ENCODE measurements around the gene TMEM81. TPM values are rescaled to one million over a fixed set of nuclear protein-coding genes. Genes with fewer than 3 reads are reported as not detected.

TMEM81 gene, protein sequence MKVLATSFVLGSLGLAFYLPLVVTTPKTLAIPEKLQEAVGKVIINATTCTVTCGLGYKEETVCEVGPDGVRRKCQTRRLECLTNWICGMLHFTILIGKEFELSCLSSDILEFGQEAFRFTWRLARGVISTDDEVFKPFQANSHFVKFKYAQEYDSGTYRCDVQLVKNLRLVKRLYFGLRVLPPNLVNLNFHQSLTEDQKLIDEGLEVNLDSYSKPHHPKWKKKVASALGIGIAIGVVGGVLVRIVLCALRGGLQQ
- total RNA-seq (1 to 10 TPM; 2.1 to 3.6 (median 2.7) TPM), polyA plus RNA-seq (1 to 10 TPM in 1 of 3 donors, under 1 TPM in 1, not detected in 1; 0.92 to 1.8 TPM)

DNA sequence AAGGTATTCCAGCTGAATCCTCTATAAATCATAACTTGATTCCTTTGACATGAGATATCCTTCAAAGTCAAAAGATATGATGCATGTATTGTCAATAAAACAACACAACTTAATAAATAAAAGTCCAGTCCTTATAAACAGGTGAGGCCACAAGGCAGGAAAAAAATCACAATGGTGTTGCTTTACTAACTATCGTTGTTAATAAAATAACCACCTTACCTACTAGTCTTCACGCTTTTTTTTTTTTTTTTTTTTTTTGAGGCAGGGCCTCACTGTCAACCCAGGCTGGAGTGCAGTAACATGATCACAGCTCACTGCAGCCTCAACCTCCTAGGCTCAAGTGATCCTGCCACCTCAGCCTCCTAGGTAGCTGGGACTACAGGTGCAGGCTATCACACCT lies at the start of gene TMEM81:
TSS of gene TMEM81 (minus strand) at position 101 of the 400 bp plus-strand sequence. CDS start 140 bp downstream, outside the sequence.
- H3K4me1 ChIP-seq: no peaks in the 10 kb centered on the region
- 93 to 96% methylated on average over 2 of the region's 2 CpGs for WGBS, 2 donors
- H3K27me3 ChIP-seq: no peaks in the 10 kb centered on the region
- H3K36me3 ChIP-seq: peaks cover 0 to 67% (median 18%) of the 10 kb centered on the region in 4 donors
- no peak for DNase-seq
- TF ChIP-seq POLR2A (IDR thresholded peaks at IDR 0.05) (no peak), EP300 (IDR thresholded peaks at IDR 0.05) (no peak), POLR2AphosphoS5 (IDR thresholded peaks at IDR 0.05) (no peak)
- TF ChIP-seq, protein P1, sequence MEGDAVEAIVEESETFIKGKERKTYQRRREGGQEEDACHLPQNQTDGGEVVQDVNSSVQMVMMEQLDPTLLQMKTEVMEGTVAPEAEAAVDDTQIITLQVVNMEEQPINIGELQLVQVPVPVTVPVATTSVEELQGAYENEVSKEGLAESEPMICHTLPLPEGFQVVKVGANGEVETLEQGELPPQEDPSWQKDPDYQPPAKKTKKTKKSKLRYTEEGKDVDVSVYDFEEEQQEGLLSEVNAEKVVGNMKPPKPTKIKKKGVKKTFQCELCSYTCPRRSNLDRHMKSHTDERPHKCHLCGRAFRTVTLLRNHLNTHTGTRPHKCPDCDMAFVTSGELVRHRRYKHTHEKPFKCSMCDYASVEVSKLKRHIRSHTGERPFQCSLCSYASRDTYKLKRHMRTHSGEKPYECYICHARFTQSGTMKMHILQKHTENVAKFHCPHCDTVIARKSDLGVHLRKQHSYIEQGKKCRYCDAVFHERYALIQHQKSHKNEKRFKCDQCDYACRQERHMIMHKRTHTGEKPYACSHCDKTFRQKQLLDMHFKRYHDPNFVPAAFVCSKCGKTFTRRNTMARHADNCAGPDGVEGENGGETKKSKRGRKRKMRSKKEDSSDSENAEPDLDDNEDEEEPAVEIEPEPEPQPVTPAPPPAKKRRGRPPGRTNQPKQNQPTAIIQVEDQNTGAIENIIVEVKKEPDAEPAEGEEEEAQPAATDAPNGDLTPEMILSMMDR (IDR thresholded peaks at IDR 0.05): no peak
- H3K27ac ChIP-seq: no peak within 1 kb of the TSS
- no peak within 1 kb of the TSS for H3K4me3 ChIP-seq
- intact Hi-C loops (cut with DNase I): no loop called here
- no peaks in the 10 kb centered on the region for H3K9me3 ChIP-seq

DNA sequence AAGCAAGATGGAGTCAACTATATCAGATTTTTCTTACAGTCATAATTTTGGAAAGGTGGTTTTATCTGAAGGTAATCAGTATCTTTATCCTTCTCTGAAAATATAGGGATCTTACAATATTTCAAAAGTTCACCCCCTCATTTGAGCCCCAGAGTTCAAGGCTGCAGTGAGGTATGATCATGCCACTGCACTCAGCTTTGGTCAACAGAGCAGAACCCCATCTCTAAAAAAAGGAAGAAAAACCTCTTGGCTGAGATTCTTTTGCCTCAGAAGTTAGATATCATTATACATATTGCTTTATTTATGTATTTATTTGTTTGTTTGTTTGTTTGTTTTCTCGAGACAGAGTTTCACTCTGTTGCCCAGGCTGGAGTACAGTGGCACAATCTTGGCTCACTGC lies 49.0 kb upstream of the TMEM81 start:
- Histone ChIP-seq H3K27ac (no peak overlapping the region), H3K4me1 (no peaks in the 10 kb centered on the region), H3K4me3 (no peak overlapping the region), H3K36me3 (no peaks in the 10 kb centered on the region), H3K9me3 (no peaks in the 10 kb centered on the region), H3K27me3 (no peaks in the 10 kb centered on the region)
- 37 to 70% methylated on average over 1 of the region's 1 CpG for WGBS, 2 donors
- TF ChIP-seq, protein P1 (IDR thresholded peaks at IDR 0.05): no peak
- TF ChIP-seq EP300 (IDR thresholded peaks at IDR 0.05) (no peak), POLR2AphosphoS5 (IDR thresholded peaks at IDR 0.05) (no peak), POLR2A (IDR thresholded peaks at IDR 0.05) (no peak)
- intact Hi-C loops (cut with DNase I): no loop called here
- DNase-seq: no peak

DNA sequence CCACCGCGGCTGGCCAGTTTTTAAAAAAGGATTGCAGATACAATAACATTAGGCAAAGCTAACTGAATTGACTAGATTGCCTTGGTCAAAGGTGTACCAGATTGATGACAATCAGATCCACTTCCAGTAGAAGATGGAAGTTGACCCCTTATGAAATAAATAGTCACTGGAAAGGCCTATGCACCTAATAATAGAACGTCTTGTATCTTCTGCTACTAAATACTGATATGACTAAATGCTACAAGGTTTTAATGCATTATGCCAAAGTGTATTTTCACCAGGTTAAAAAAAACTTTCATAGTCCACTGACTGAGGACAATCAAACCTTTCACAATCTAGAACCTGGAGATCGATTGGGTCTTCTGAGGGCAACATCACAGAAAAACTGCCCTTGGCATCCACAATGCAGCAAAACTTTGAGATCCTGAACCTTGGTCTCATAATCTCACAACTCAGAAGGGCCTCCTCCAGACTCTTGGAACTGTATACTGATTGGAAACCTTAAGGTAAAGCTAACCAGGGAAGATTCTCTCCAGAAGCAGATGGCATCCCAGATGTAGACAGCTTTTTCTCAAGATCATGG lies 45.3 kb upstream of the TMEM81 start:
- 88 to 92% methylated on average over 4 of the region's 4 CpGs for WGBS, 2 donors
- Histone ChIP-seq H3K4me1 (no peaks in the 10 kb centered on the region), H3K36me3 (no peaks in the 10 kb centered on the region), H3K4me3 (no peak overlapping the region), H3K27ac (no peak overlapping the region), H3K9me3 (no peaks in the 10 kb centered on the region), H3K27me3 (no peaks in the 10 kb centered on the region)
- TF ChIP-seq POLR2AphosphoS5 (IDR thresholded peaks at IDR 0.05): no peak
- intact Hi-C loops (cut with DNase I): no loop called here
- DNase-seq: no peak

DNA sequence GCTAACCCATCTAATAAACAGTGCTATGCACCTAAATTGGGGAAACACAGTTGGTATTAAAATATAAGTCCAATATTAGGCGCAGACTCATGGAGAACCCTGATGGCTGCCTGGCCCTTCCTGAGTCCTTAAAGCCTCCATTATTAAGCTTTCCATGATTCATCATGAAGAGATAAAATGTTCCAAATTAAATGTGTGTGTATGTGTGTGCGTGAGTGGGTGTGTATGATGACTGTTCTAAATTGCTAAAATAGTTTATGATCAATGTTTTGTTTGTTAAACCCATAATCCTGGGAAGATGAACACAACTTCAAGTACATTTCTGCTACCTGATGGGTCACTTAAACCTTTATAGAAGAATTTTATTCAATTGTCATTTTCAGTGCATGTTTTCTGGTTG lies 43.8 kb upstream of the TMEM81 start:
- no peaks in the 10 kb centered on the region for H3K27me3 ChIP-seq
- H3K27ac ChIP-seq: no peak overlapping the region
- peaks cover 0 to under 1% (median 0%) of the 10 kb centered on the region in 4 donors for H3K4me1 ChIP-seq
- intact Hi-C loops (cut with DNase I): no loop called here
- no peak for DNase-seq
- WGBS, 2 donors: 90 to 92% methylated on average over 2 of the region's 2 CpGs
- H3K36me3 ChIP-seq: no peaks in the 10 kb centered on the region
- TF ChIP-seq, protein P1 (IDR thresholded peaks at IDR 0.05): no peak
- TF ChIP-seq EP300 (IDR thresholded peaks at IDR 0.05) (no peak), POLR2A (IDR thresholded peaks at IDR 0.05) (no peak)
- H3K9me3 ChIP-seq: no peaks in the 10 kb centered on the region
- no peak overlapping the region for H3K4me3 ChIP-seq

DNA sequence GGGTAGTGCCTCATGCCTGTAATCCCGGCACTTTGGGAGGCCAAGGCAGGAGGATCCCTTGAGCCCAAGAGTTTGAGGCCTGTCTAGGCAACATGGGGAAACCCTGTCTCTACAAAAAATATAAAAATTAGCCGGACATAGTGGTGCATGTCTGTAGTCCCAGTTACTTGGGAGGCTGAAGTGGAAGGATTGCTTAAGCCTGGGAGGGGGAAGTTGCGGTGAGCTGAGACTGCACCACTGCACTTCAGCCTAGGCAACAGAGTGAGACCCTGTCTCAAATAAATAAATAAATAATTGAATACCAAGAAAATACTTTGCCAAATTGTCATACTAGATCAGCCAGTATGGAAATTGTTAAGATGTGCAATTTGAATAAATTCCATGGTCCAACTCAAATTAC lies 43.4 kb upstream of the TMEM81 start:
- intact Hi-C loops (cut with DNase I): no loop called here
- WGBS, 2 donors: 90% methylated on average over 3 of the region's 3 CpGs
- Histone ChIP-seq H3K27ac (no peak overlapping the region), H3K4me3 (no peak overlapping the region), H3K27me3 (no peaks in the 10 kb centered on the region), H3K9me3 (no peaks in the 10 kb centered on the region), H3K36me3 (no peaks in the 10 kb centered on the region), H3K4me1 (peaks cover 0 to 5% (median 2%) of the 10 kb centered on the region in 4 donors)
- no peak for DNase-seq
- TF ChIP-seq, protein P1 (IDR thresholded peaks at IDR 0.05): no peak
- no peak for TF ChIP-seq EP300 (IDR thresholded peaks at IDR 0.05)
- TF ChIP-seq POLR2A (IDR thresholded peaks at IDR 0.05): no peak
- no peak for TF ChIP-seq POLR2AphosphoS5 (IDR thresholded peaks at IDR 0.05)

All from sigmoid colon (tissue), 7 donors.